Right renal pelvis (tissue), 4 donors: ENCODE data around the gene PROB1. TPM values are rescaled to one million over a fixed set of nuclear protein-coding genes. Genes with fewer than 3 reads are reported as not detected.
"Not testable (repeated sequence)": the region's sequence is repeated elsewhere in the genome, so short reads cannot be mapped to it uniquely, and the experiment has no call there.

Source experiments
- DNase-seq, 4 donors: peaks; one replicate each; pipeline ENCODE4 v3.0.0-alpha.2; 2013; ENCODE audit warnings: low read depth in 4 of 4, low spot score in 3 of 4, missing footprints in 1 of 4
- polyA plus RNA-seq, 4 donors: library from polyadenylated mRNA; unstranded; fragments of 120-200 nt; gene quantifications; one replicate each; pipeline ENCODE4 v1.2.1, GENCODE V29; 2013; ENCODE audit not compliant: insufficient read length in 4 of 4

Gene PROB1
- polyA plus RNA-seq, 4 donors, result 1.7 to 3.4 (median 2.1) TPM

GRCh38 chr5:139394123-139394653, 716 bp downstream of the PROB1 start:
- no peak for DNase-seq

DNA sequence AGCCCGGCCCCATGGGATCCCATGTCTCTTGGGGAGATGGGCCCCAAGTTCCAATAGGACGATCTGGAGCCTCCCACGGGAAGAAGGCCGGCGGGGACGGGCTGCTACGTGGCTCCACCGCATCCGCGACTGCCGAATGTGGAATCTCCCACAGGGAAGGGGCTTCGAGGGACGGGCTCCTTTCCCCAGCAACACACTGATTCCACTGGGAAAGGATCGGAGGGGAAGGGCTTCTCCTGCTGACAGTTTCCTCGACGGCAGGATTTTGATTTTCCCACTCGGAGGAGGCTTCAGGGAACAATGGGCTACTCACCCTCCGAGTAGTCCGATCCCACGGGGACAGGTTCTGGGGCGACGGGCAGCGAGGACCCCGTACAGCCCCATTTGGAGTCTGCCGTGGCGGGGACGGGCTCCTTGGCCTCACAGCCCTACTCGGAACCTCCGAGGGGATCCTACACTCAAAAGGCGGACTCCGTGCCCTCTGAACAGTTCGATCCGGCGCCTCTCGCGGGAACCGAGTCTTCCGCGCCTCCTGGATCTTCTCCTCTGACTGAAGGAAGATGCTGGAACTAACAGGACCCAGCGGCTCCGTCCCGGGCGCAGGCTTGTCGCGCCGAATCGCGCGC, 1.3 kb downstream of the PROB1 start:
- no peak for DNase-seq

GRCh38 chr5:139392678-139393496, 2.0 kb downstream of the PROB1 start:
- DNase-seq, result no peak

- no peak for DNase-seq
These were observed 2.6 kb downstream of the PROB1 start for GRCh38 chr5:139392324-139392677.

- DNase-seq, result no peak
These were observed 3.2 kb downstream of the PROB1 start for GRCh38 chr5:139391570-139392323.

- DNase-seq, result no peak
These were observed 4.0 kb downstream of the PROB1 start for GRCh38 chr5:139390639-139391569.

DNA sequence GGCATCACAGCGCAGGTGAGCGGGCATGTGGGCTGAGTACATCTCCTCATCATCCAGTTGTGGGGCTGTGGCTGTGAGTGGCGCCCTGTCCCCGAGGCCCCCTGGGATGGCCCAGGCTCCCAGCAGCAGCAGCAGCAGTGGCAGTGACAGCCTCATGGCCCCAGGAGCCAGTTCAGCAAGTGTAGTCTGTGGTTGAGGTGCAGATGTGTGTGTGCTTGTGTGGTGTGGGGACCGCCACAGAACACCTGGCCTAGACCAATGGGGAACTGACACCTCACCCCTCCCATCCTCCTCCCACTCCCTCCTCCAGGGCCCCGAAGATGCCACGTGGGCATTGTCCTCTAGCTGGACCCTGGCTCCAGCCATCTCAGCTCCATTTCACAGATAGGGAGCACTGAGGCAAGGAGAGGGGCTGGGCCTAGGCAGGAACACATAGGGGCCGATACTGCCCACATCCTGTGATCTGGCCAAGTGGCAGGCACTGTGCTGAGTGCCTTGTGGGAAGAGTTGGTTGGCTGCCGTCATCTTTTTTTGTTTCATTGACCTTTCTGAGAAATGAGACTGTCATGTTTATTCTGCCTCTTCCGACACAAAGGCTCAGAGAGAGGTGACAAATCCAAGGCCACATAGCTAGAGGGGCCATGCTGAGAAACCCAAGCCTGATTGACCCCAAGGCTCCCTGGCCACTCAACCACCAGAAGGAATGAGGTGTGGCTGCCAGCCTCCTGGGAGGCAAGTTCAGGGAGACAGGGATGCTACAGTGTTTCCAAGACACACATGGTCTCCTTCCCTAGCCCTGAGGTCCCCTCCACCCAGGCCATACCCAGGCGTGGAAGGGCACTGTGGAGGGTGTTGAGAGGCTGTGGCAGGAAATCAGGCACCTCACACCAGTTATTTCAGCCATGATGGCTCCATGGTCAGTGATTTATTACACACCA, 4.9 kb downstream of the PROB1 start, which contains the start of gene MZB1:
MZB1 (minus strand) TSS at position 213 of the 938 bp plus-strand sequence; CDS start at position 156, 57 bp downstream.
- DNase-seq, result no peak

GRCh38 chr5:139388198-139388821, 6.6 kb downstream of the PROB1 start:
- no peak for DNase-seq

DNA sequence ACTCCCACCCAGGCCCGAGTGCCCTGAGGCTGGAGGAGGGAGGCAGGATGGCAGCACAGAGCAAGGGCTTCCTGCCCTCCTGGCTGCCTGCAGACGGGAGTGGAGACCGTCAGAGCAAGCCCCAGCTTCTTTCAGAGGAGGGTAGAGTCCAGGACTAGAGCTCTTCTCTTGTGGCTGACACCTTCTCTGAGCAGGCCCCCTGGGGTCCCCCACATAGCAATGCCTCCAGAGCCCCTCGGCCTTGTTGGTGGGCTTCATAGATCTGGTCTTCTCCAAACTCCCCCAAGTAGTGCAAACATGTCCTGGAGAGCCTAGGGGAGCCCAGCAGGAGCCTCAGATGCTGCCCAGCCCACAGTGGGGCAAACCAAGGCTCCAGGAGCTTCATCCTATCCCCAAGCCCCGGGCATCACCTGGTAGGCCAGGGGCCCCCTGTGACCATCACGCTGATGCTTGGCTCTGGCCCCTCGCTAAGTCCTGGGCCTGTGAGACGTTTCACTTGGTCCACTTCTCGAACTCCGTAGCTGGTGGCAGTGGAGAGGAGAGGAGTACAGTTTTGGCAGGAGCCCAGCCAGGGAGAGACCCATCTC, 7.2 kb downstream of the PROB1 start:
- no peak for DNase-seq

GRCh38 chr5:139386956-139387355, 7.9 kb downstream of the PROB1 start:
- not testable (repeated sequence) for DNase-seq

- DNase-seq, result no peak
These were observed 8.9 kb downstream of the PROB1 start for GRCh38 chr5:139386050-139386438.

DNA sequence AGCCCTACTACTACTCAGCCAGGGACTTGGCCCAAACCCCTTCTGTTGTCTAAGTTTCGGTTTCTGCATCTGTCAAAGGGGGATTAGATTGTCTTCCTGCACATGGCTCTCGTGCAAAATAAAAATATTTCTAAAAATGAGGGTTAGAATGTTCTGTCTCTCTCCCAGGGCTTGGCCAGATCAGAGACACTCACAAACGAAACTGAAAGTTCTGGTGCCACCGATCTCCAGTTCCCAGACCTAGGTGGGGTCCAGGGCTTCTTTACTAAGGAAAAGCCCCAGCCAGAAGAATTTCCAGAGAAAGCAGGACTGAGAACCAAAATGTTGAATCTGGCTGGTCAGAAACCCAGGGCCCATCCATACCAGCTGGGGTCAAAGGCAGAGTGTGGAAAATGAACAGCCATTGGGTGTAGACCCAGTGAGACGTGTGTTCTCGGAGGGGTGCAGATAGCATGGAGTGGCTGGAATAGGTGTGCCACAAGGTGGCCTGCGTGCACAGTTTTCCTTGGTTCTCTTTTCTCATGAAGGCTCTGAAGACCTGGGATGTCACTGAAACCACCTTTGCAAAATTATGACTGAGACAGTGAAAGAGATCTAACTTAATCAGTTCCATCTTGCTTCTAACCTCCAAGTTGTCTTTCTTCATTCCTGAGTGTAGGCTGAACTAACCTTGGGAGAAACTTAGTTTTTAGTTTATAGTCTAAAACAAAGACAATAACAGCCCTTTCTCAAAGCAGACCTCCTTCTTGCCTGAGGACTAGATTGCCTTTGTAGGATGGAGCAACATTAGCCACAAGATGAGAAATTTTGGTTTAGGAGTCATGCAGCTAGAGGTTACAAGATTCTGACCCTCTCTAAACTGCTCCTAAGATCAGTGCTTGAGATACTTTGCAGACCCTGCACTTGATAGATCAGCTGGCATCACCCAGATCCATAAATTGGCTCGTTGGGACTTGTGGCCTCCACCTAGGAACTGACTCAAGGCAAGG, 9.5 kb downstream of the PROB1 start:
- DNase-seq, result no peak

- no peak for DNase-seq
These were observed 10.3 kb downstream of the PROB1 start for GRCh38 chr5:139384591-139385051.

DNA sequence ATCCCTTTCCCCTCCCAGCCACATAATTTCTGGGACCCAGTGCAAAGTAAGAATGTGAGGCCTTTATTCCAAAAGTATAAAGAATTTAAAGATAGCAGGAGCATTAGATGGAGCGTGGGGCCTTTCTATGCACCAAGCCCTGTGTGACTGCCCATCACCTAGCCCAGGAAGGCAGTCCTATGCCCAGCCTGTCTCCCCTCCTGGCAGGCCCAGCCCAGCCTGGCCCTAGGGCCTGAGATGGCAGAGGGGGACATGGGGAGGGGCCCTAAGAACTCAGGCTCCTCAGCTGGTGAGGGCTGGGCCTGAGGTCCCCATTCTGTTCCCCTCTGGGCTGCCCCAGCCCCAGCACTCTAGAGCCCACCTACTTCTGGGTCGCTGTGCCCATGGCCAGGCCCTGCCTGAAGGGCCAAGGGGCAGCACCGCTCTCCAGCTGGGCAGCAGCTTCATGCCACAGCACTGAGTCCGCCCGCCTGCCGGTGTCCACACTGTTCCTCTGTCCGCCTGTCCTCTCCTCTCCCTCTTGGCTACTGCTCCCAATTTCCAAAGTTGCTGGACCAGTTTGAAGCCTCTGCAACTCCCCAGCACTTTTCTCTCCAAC, 10.8 kb downstream of the PROB1 start:
- no peak for DNase-seq

GRCh38 chr5:139383275-139383992, 11.5 kb downstream of the PROB1 start, which contains the start of gene SLC23A1:
Gene SLC23A1 (minus strand): TSS chr5:139383297. CDS start chr5:139383253, 44 bp downstream.
- DNase-seq, result no peak

DNA sequence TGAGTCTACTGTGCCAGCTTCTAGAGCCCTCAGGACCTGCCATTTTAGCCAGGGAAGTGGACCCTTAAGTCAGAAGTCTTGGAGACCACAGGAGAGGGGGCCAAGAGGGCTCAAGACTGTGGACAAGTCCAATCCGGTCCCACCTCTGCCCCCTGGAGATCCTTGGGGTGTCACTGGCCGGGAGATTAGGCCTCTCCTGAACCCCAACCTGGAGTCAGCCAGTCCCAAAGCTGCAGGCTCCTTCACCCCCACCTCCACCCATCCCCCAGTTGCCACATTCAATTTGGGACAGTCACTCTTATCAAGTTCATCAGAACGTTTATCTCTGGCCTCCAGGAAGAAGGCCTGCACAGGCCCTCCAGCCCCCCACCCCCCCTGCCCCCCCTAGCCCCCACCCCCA, 12.1 kb downstream of the PROB1 start:
- no peak for DNase-seq
